BLaER1 treated with 17β-estradiol and CSF1 and Interleukin-3, amounts not matched to agents 10 nM and 100 nM (cell line): ENCODE data around the gene XIRP2.

Experiments
- H3K27ac ChIP-seq, 11 experiments: shearing (Covaris generic); formaldehyde crosslinking; 2 replicates each; pipeline ENCODE4 v1.8.1; 2022
- H3K27me3 ChIP-seq, 11 experiments: shearing (Covaris generic); formaldehyde crosslinking; 2 replicates each; pipeline ENCODE4 v1.8.1; 2022
- H3K36me3 ChIP-seq, 11 experiments: shearing (Covaris generic); formaldehyde crosslinking; 2 replicates each; pipeline ENCODE4 v1.8.1; 2022
- H3K4me1 ChIP-seq, 10 experiments: shearing (Covaris generic); formaldehyde crosslinking; 2 replicates each; pipeline ENCODE4 v1.8.1; 2022
- H3K4me2 ChIP-seq, 11 experiments: shearing (Covaris generic); formaldehyde crosslinking; 2 replicates each; pipeline ENCODE4 v1.8.1; 2022
- H3K4me3 ChIP-seq, 10 experiments: shearing (Covaris generic); formaldehyde crosslinking; 2 replicates each; pipeline ENCODE4 v1.8.1; 2022
- H3K9ac ChIP-seq, 11 experiments: shearing (Covaris generic); formaldehyde crosslinking; 2 replicates each; pipeline ENCODE4 v1.8.1; 2022
- H3K9me3 ChIP-seq, 11 experiments: shearing (Covaris generic); formaldehyde crosslinking; replicated peaks in 1 of 11; 2 replicates each; pipeline ENCODE4 v1.8.1; 2022
- H4K20me1 ChIP-seq, 11 experiments: shearing (Covaris generic); formaldehyde crosslinking; 2 replicates each; pipeline ENCODE4 v1.8.1; 2022
- Cebpa-rat ChIP-seq, 11 experiments: shearing (Covaris generic); IDR thresholded peaks; 2 replicates each; pipeline ENCODE4 v1.8.1; 2022

XIRP2 gene

DNA sequence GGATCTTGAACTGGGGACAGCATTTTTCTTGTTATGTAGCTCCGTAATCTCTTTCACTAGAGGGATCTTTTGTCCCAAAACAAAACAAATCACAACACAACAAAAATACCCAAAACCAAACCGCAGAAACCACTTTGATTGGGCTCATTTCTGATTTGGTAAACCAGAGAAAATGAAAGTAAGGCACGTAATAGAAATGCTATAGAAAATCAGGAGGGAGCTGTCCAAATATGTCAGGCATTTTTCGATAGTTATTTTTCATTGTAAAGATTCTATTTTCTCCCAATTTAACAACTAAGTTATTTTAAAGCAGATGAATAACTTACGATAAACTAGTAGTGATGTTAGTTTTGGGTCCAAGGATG, 406.5 kb downstream of the XIRP2 start:
- peaks cover 0 to 9% (median 6%) of the 10 kb centered on the region in 11 experiments; a peak in 8 of 22 replicates for H4K20me1 ChIP-seq
- H3K9me3 ChIP-seq: no peaks in the 10 kb centered on the region
- H3K36me3 ChIP-seq: no peaks in the 10 kb centered on the region
- H3K4me2 ChIP-seq: peak overlapping the region; percentile 96 to 100 (median 99)
- no peak for TF ChIP-seq Cebpa-rat (IDR thresholded peaks at IDR 0.05)
- H3K4me1 ChIP-seq: peaks cover 12 to 21% (median 16%) of the 10 kb centered on the region in 10 experiments
- H3K27ac ChIP-seq: no peak overlapping the region
- peak overlapping the region; percentile 43 to 84 (median 72); a peak in 16 of 20 replicates for H3K4me3 ChIP-seq
- no peak overlapping the region for H3K9ac ChIP-seq
- H3K27me3 ChIP-seq: peaks cover 16 to 19% (median 17%) of the 10 kb centered on the region in 11 experiments

- H3K9me3 ChIP-seq: no peaks in the 10 kb centered on the region
- no peak overlapping the region for H3K27ac ChIP-seq
- H3K4me2 ChIP-seq: no peak overlapping the region
- no peak overlapping the region for H3K9ac ChIP-seq
- peaks cover 9 to 17% (median 15%) of the 10 kb centered on the region in 10 experiments for H3K4me1 ChIP-seq
- no peak for TF ChIP-seq Cebpa-rat (IDR thresholded peaks at IDR 0.05)
- peaks cover 0 to 9% (median 6%) of the 10 kb centered on the region in 11 experiments; a peak in 8 of 22 replicates for H4K20me1 ChIP-seq
- H3K36me3 ChIP-seq: no peaks in the 10 kb centered on the region
- peaks cover 16 to 19% (median 17%) of the 10 kb centered on the region in 11 experiments for H3K27me3 ChIP-seq
- no peak overlapping the region for H3K4me3 ChIP-seq
Observed at GRCh38 chr2:167297292-167297691, 409.0 kb downstream of the XIRP2 start.

GRCh38 chr2:167298017-167298416, 409.7 kb downstream of the XIRP2 start:
- Histone ChIP-seq H3K4me1 (peaks cover 9 to 17% (median 15%) of the 10 kb centered on the region in 10 experiments), H3K36me3 (no peaks in the 10 kb centered on the region), H3K27me3 (peaks cover 16 to 18% (median 17%) of the 10 kb centered on the region in 11 experiments), H4K20me1 (peaks cover 0 to 9% (median 6%) of the 10 kb centered on the region in 11 experiments; a peak in 8 of 22 replicates), H3K9me3 (no peaks in the 10 kb centered on the region), H3K27ac (no peak overlapping the region), H3K9ac (no peak overlapping the region), H3K4me3 (no peak overlapping the region), H3K4me2 (no peak overlapping the region)
- no peak for TF ChIP-seq Cebpa-rat (IDR thresholded peaks at IDR 0.05)
